GM23248 (cell line): ENCODE data around the gene DHX36. TPM values are rescaled to one million over a fixed set of nuclear protein-coding genes. Genes with fewer than 3 reads are reported as not detected.

Experiments
- DNase-seq: peaks from one replicate; pipeline ENCODE4 v3.0.0-alpha.2; 2015
- H2AFZ ChIP-seq: fragments of 200-600 bp; sonication (generic); 2 replicates; pipeline ENCODE4 v1.6.1; 2016; ENCODE audit warnings: antibody characterized with exemption
- H3F3A ChIP-seq: fragments of 200-600 bp; sonication (generic); 2 replicates; pipeline ENCODE4 v1.6.1; 2016; ENCODE audit warnings: mild to moderate bottlenecking, antibody characterized with exemption, mixed run types; ENCODE audit not compliant: insufficient read depth
- H3K27ac ChIP-seq: fragments of 200-600 bp; sonication (generic); 2 replicates; pipeline ENCODE4 v1.5.1; 2016; ENCODE audit warnings: mild to moderate bottlenecking
- H3K27me3 ChIP-seq: fragments of 200-600 bp; sonication (generic); replicated peaks from 2 replicates; pipeline ENCODE4 v1.6.1; 2016; ENCODE audit warnings: mild to moderate bottlenecking; ENCODE audit not compliant: insufficient read depth
- H3K36me3 ChIP-seq: fragments of 200-600 bp; sonication (generic); 2 replicates; pipeline ENCODE4 v1.6.1; 2016; ENCODE audit warnings: low read depth, mild to moderate bottlenecking
- H3K4me1 ChIP-seq: fragments of 200-600 bp; sonication (generic); 2 replicates; pipeline ENCODE4 v1.6.1; 2016; ENCODE audit warnings: mild to moderate bottlenecking; ENCODE audit not compliant: insufficient read depth
- H3K4me2 ChIP-seq: fragments of 200-600 bp; sonication (generic); one replicate; pipeline ENCODE4 v1.6.1; 2016; ENCODE audit warnings: mild to moderate bottlenecking; ENCODE audit not compliant: unreplicated experiment
- H3K4me3 ChIP-seq: fragments of 200-600 bp; sonication (generic); 2 replicates; pipeline ENCODE4 v1.5.1; 2016; ENCODE audit warnings: mild to moderate bottlenecking
- H3K79me2 ChIP-seq: fragments of 200-600 bp; sonication (generic); 2 replicates; pipeline ENCODE4 v1.6.1; 2016; ENCODE audit warnings: mild to moderate bottlenecking; ENCODE audit not compliant: insufficient read depth
- H3K9ac ChIP-seq: fragments of 200-600 bp; sonication (generic); 2 replicates; pipeline ENCODE4 v1.6.1; 2016; ENCODE audit warnings: mild to moderate bottlenecking
- H3K9me2 ChIP-seq: fragments of 200-600 bp; sonication (generic); 2 replicates; pipeline ENCODE4 v1.6.1; 2016; ENCODE audit warnings: mixed run types, mild to moderate bottlenecking, moderate library complexity; ENCODE audit not compliant: insufficient read depth
- H3K9me3 ChIP-seq: fragments of 200-600 bp; sonication (generic); one replicate; pipeline ENCODE4 v1.6.1; 2017; ENCODE audit warnings: low read depth
- H4K20me1 ChIP-seq: fragments of 200-600 bp; sonication (generic); 2 replicates; pipeline ENCODE4 v1.6.0; 2016; ENCODE audit not compliant: insufficient read depth
- EZH2 ChIP-seq: fragments of 200-600 bp; sonication (generic); IDR thresholded peaks from 2 replicates; pipeline ENCODE4 v1.6.1; 2018; ENCODE audit warnings: antibody characterized with exemption, mild to moderate bottlenecking; ENCODE audit not compliant: insufficient read depth, poor library complexity, severe bottlenecking
- EZH2phosphoT487 ChIP-seq: fragments of 200-600 bp; sonication (generic); IDR thresholded peaks from 2 replicates; pipeline ENCODE4 v1.6.1; 2018; ENCODE audit warnings: antibody characterized with exemption, moderate library complexity, mild to moderate bottlenecking, low read depth; ENCODE audit not compliant: insufficient read depth
- WGBS, 2 experiments: methylation state at CpG; one replicate each; pipeline ENCODE4 v1.1.6; 2015 to 2017; ENCODE audit warnings: low lambda C conversion rate in 2 of 2, low coverage in 1 of 2; ENCODE audit errors: missing lambda C conversion rate in 2 of 2; 5-methylcytosine and 5-hydroxymethylcytosine counted together
- in situ Hi-C: fragments of 300-500 bp; cut with MboI; formaldehyde crosslinking; loops from 2 replicates; pipeline ENCODE4 v1.15.0; 2020
- polyA plus RNA-seq: library from polyadenylated mRNA; unstranded; fragments of >200 nt; fragmentation: Nextera tagmentation; extraction: Ambion mirVana; gene quantifications from 2 replicates; pipeline ENCODE4 v1.2.1, GENCODE V29; 2016
- total RNA-seq: library from RNA; depleted of rRNA; stranded (reverse); fragments of >200 nt; shearing (Covaris generic); gene quantifications from 2 replicates; pipeline ENCODE4 v1.2.3, GENCODE V29; 2014

Gene DHX36
- total and polyA plus RNA-seq, 2 experiments from 2014 or later: 15.8 to 22.5 TPM

DNA sequence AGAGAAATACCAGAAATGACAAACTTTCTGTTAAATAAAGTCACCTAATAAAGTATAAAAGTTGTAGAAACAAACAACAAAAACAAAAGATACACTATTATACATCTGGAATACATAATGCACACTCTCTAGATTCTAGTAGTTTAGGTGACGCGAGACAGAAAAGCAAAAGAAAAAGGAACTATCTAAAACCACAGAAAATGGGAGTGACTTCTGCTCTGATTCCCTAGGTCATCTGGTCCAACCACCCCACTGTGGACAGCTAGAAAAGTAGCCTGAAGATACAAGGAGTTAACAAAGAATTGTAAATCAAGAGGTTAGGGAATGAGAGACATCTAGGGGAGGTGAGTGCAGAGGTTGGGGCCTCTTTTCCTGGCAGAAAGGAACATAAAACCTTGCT lies 39.1 kb downstream of the DHX36 start:
- H3K4me1 ChIP-seq: no peaks in the 10 kb centered on the region
- no peaks in the 10 kb centered on the region for H3K79me2 ChIP-seq
- H2AFZ ChIP-seq: no peak overlapping the region
- H3K27me3 ChIP-seq: no peaks in the 10 kb centered on the region
- H4K20me1 ChIP-seq: no peaks in the 10 kb centered on the region
- peaks cover 74% of the 10 kb centered on the region for H3K36me3 ChIP-seq
- no peak for DNase-seq
- H3K27ac ChIP-seq: no peak overlapping the region
- H3F3A ChIP-seq: no peaks in the 10 kb centered on the region
- in situ Hi-C loops: no loop called here
- no peak overlapping the region for H3K4me3 ChIP-seq
- no peak overlapping the region for H3K4me2 ChIP-seq
- no peaks in the 10 kb centered on the region for H3K9me2 ChIP-seq
- no peaks in the 10 kb centered on the region for H3K9me3 ChIP-seq
- TF ChIP-seq EZH2: no peak
- no peak for TF ChIP-seq EZH2phosphoT487
- 98 to 100% methylated on average over 2 of the region's 2 CpGs for WGBS, 2 experiments
- no peak overlapping the region for H3K9ac ChIP-seq

DNA sequence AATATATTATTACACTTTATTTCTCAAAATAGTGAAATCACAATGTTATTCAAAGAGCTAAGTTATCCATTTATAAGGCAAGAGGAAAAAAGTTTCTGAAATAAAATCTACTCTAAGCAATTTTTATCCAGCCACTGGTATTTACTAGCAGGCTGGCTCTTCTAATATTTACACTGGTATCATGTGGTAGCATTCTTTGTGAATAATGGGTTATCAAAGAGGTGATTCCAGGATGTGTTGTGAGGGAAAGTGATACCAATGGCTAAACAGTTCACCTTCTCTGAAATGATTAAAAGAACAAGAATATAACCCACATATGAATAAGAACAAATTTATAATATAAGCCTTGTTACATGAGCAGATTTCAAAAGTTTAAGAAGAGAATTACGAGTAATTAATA lies 44.1 kb downstream of the DHX36 start:
- in situ Hi-C loops: no loop called here
- peaks cover 90% of the 10 kb centered on the region for H3K36me3 ChIP-seq
- H3K27me3 ChIP-seq: no peaks in the 10 kb centered on the region
- H3K9me3 ChIP-seq: no peaks in the 10 kb centered on the region
- no peaks in the 10 kb centered on the region for H3K79me2 ChIP-seq
- H2AFZ ChIP-seq: no peak overlapping the region
- no peaks in the 10 kb centered on the region for H4K20me1 ChIP-seq
- TF ChIP-seq EZH2 (no peak), EZH2phosphoT487 (no peak)
- H3K9me2 ChIP-seq: no peaks in the 10 kb centered on the region
- no peak overlapping the region for H3K4me2 ChIP-seq
- H3K4me1 ChIP-seq: no peaks in the 10 kb centered on the region
- DNase-seq: no peak
- no peak overlapping the region for H3K4me3 ChIP-seq
- no peak overlapping the region for H3K27ac ChIP-seq
- H3K9ac ChIP-seq: no peak overlapping the region
- no peaks in the 10 kb centered on the region for H3F3A ChIP-seq
- WGBS, 2 experiments: 100% methylated on average over 1 of the region's 1 CpG

DNA sequence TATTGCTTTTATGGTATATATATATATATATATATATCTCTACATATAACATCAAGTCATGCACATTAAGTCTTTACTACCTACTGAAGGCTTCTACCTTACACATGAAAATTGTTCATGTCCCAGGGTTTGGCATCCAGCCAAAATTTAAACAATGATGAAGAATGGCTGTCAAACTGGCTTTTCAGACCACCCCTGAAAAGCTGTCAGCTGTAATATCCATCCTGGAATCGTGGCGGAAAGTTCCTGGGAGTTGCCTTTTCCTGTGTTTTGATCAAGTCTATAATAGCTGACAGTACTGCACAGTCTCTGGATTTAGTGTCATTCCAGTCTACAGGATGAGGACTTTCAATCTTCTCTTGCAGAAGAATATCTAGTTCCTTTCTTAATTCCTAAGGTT lies 48.3 kb downstream of the DHX36 start:
- Histone ChIP-seq H4K20me1 (no peaks in the 10 kb centered on the region), H3K4me3 (no peak overlapping the region), H3K9ac (no peak overlapping the region), H3K79me2 (no peaks in the 10 kb centered on the region), H2AFZ (no peak overlapping the region), H3K9me2 (no peaks in the 10 kb centered on the region), H3K4me2 (no peak overlapping the region), H3K36me3 (peaks cover 75% of the 10 kb centered on the region), H3K27me3 (no peaks in the 10 kb centered on the region), H3K9me3 (no peaks in the 10 kb centered on the region), H3F3A (0 out of 2 replicates have a peak, but pooled peaks cover 3% of the 10 kb centered on the region), H3K27ac (no peak overlapping the region), H3K4me1 (no peaks in the 10 kb centered on the region)
- in situ Hi-C loops: no loop called here
- TF ChIP-seq EZH2: no peak
- DNase-seq: no peak
- 97 to 98% methylated on average over 2 of the region's 2 CpGs for WGBS, 2 experiments

DNA sequence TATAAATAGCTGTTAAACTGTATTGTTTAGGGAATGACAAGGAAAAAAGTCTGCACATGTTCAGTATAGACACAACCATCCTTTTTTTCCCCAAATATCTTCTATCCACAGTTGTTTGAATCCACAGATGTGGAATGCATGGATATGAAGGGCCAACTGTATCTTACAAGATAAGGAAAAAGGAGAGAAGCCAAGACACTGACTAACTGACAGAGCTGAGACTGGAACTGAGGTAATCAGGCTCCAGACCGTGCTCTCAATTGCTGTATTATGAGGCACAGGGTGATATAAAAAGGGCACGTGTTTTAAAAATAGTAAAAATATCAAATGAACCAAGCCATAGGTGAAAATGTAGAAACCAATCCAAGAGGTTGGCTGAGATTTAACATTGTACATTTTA lies 49.0 kb downstream of the DHX36 start:
- 96 to 98% methylated on average over 2 of the region's 2 CpGs for WGBS, 2 experiments
- Histone ChIP-seq H3K27ac (no peak overlapping the region), H3K36me3 (peaks cover 72% of the 10 kb centered on the region), H3F3A (0 out of 2 replicates have a peak, but pooled peaks cover 6% of the 10 kb centered on the region), H3K4me2 (no peak overlapping the region), H3K4me3 (no peak overlapping the region), H3K4me1 (no peaks in the 10 kb centered on the region), H2AFZ (no peak overlapping the region), H3K9ac (no peak overlapping the region), H4K20me1 (no peaks in the 10 kb centered on the region), H3K79me2 (0 out of 2 replicates have a peak, but pooled peaks cover under 1% of the 10 kb centered on the region), H3K9me3 (no peaks in the 10 kb centered on the region), H3K9me2 (no peaks in the 10 kb centered on the region), H3K27me3 (no peaks in the 10 kb centered on the region)
- no peak for DNase-seq
- TF ChIP-seq EZH2phosphoT487 (no peak), EZH2 (no peak)
- in situ Hi-C loops: no loop called here

DNA sequence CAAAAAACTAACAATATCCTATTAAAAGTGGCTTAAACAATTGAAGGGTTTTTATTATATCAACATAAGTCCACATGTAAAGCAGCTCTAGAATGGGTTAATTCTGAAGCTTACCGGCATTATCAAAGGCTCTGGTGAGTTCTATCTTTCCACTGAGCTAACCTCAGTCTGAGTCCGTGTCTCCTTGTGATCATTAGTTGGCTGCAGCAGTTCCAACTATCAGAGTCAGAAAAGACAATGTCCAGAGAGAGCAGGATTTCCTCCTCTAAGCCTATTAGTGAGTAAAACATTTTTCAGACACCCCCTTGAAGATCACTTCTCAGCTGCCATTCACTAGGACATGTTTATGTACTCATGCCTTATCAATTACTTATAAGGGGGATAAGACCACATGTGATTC lies 49.9 kb downstream of the DHX36 start:
- Histone ChIP-seq H3K27me3 (no peaks in the 10 kb centered on the region), H3K9me2 (no peaks in the 10 kb centered on the region), H3K9me3 (no peaks in the 10 kb centered on the region), H3K4me1 (no peaks in the 10 kb centered on the region), H3K9ac (no peak overlapping the region), H3F3A (0 out of 2 replicates have a peak, but pooled peaks cover 6% of the 10 kb centered on the region), H3K4me2 (no peak overlapping the region), H3K79me2 (0 out of 2 replicates have a peak, but pooled peaks cover 7% of the 10 kb centered on the region), H3K36me3 (peaks cover 71% of the 10 kb centered on the region), H3K4me3 (no peak overlapping the region), H3K27ac (no peak overlapping the region), H2AFZ (no peak overlapping the region), H4K20me1 (no peaks in the 10 kb centered on the region)
- DNase-seq: no peak
- in situ Hi-C loops: no loop called here
- WGBS, 2 experiments: 62 to 63% methylated on average over 2 of the region's 2 CpGs
- TF ChIP-seq EZH2phosphoT487 (no peak), EZH2 (no peak)
